Activated CD8-positive, alpha-beta T cell treated with anti-CD3 and anti-CD28 coated beads, Interleukin-2, amount 10 ng/mL, durations not matched to agents 7 days and 5 days (primary cell): ENCODE results near the gene SPATA17. TPM values are rescaled to one million over a fixed set of nuclear protein-coding genes. Genes with fewer than 3 reads are reported as not detected.
A peak's percentile ranks its signal among the peaks of the same experiment; 100 is the strongest.
"Not testable (repeated sequence)": the region's sequence is repeated elsewhere in the genome, so short reads cannot be mapped to it uniquely, and the experiment has no call there.

Experiments
- ATAC-seq: fragments of 150-1000 bp; cut with Tn5 transposase; one replicate; pipeline ENCODE4 v1.10.0; 2021; ENCODE audit warnings: moderate library complexity
- CTCF ChIA-PET: fragments of 350-600 bp; sonication (Branson Sonifier 250); formaldehyde crosslinking; loops from one replicate; lab custom pipeline; 2021; ENCODE audit warnings: antibody characterized with exemption; lab: Charles Lee
- POLR2A ChIA-PET: fragments of 350-600 bp; sonication (Branson Sonifier 250); formaldehyde crosslinking; loops from one replicate; lab custom pipeline; 2021; ENCODE audit warnings: antibody characterized with exemption; lab: Charles Lee
- DNase-seq: peaks from one replicate; pipeline ENCODE4 v3.0.0-alpha.2; 2020
- H3K27ac Mint-ChIP-seq: one replicate; pipeline ENCODE4 v1.8.0; 2021; ENCODE audit warnings: mild to moderate bottlenecking, mixed read lengths
- H3K27me3 Mint-ChIP-seq: one replicate; pipeline ENCODE4 v1.8.0; 2021; ENCODE audit warnings: low read depth, mixed read lengths
- H3K36me3 Mint-ChIP-seq: one replicate; pipeline ENCODE4 v1.8.0; 2021; ENCODE audit warnings: low read depth, mixed read lengths
- H3K4me1 Mint-ChIP-seq: one replicate; pipeline ENCODE4 v1.8.0; 2021; ENCODE audit warnings: low read depth, mixed read lengths
- H3K4me3 Mint-ChIP-seq: one replicate; pipeline ENCODE4 v1.8.0; 2021; ENCODE audit warnings: mild to moderate bottlenecking, mixed read lengths
- H3K9me3 Mint-ChIP-seq: one replicate; pipeline ENCODE4 v1.8.0; 2022; ENCODE audit warnings: mixed read lengths; ENCODE audit not compliant: insufficient read depth
- total RNA-seq, 2 experiments: library from RNA; stranded (reverse); gene quantifications; one replicate each; pipeline ENCODE4 v1.2.3, GENCODE V29; 2021

The SPATA17 gene
- total RNA-seq = not detected

- peak within 1 kb of the TSS; percentile 98 for H3K27ac Mint-ChIP-seq
- DNase-seq (peak; percentile 85), ATAC-seq (peak; percentile 94)
- H3K4me3 Mint-ChIP-seq = peak within 1 kb of the TSS; percentile 86
- H3K4me1 Mint-ChIP-seq = peaks cover 24% of the 10 kb centered on the region
- CTCF ChIA-PET = interaction anchor here (0.9 to 1.4 kb wide), 3 partner anchors 9 to 143 kb away, joined by 4 to 6 read pairs (median 5); no protein-coding TSS in a partner anchor
- H3K36me3 Mint-ChIP-seq = no peaks in the 10 kb centered on the region
- POLR2A ChIA-PET = interaction anchor here (0.6 to 2.1 kb wide), 10 partner anchors 9 to 654 kb away, joined by 3 to 20 read pairs (median 4); partner anchors contain the start of gene RRP15
- H3K27me3 Mint-ChIP-seq = peaks cover 5% of the 10 kb centered on the region
- H3K9me3 Mint-ChIP-seq = no peaks in the 10 kb centered on the region
Observed at GRCh38 chr1:217630711-217631591, at the start of gene SPATA17, which contains the start of gene GPATCH2. Gene SPATA17 (plus strand): TSS chr1:217631344. CDS start chr1:217631379, 35 bp downstream. Gene GPATCH2 (minus strand): TSS chr1:217631090. CDS start chr1:217630971, 119 bp downstream.

DNA sequence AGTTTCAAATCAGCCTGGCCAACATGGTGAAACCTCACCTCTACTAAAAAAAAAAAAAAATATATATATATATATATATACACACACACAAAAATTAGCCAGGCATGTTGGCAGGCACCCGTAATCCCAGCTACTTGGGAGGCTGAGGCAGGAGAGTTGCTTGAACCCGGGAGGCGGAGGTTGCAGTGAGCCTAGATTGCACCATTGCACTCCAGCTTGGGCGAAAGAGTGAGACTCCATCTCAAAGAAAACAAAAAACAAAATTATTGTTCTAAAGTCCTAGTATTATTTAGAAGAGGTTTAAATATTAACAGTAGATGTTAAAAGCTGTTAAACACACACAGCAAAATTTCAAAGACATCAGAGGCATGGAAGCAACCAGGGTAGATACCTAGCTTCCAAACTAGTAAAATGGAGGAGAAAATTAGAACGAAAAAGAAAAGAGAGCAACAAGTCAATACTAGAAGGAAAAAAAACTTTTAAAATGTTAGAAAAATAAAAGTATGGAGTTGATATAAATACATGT, 46.8 kb upstream of the SPATA17 start:
- DNase-seq, H3K27ac Mint-ChIP-seq, H3K9me3 Mint-ChIP-seq, POLR2A ChIA-PET, H3K4me1 Mint-ChIP-seq, CTCF ChIA-PET, H3K4me3 Mint-ChIP-seq, H3K36me3 Mint-ChIP-seq, ATAC-seq, H3K27me3 Mint-ChIP-seq: not testable (repeated sequence)

DNA sequence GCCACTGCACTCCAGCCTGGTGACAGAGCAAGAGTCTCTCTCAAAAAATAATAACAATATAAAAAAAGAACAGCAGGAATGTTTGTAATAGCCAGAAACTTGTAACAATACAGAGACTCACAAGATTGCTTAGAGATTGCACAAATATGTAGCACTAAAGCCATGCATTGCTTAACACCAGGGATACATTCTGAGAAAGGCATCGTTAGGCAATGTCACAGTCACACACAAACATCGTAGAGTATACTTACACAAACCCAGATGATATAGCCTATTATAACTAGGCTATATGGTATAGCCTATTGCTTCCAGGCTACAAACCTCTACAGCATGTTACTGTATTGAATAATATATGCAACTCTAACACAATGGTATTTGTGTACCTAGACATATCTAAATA, 45.6 kb upstream of the SPATA17 start:
- ATAC-seq (no peak), DNase-seq (no peak)
- Mint-ChIP-seq H3K27ac (no peak overlapping the region), H3K4me3 (no peak overlapping the region), H3K4me1 (no peaks in the 10 kb centered on the region), H3K36me3 (no peaks in the 10 kb centered on the region), H3K27me3 (no peaks in the 10 kb centered on the region), H3K9me3 (no peaks in the 10 kb centered on the region)
- POLR2A ChIA-PET = no interaction called here
- CTCF ChIA-PET = no interaction called here

GRCh38 chr1:217586586-217586985, 44.6 kb upstream of the SPATA17 start:
- CTCF ChIA-PET = no interaction called here
- H3K27ac Mint-ChIP-seq = no peak overlapping the region
- no peaks in the 10 kb centered on the region for H3K9me3 Mint-ChIP-seq
- POLR2A ChIA-PET = interaction anchor here (0.6 kb wide), 1 partner anchor 1324 kb away, joined by 3 read pairs; no protein-coding TSS in a partner anchor
- no peak overlapping the region for H3K4me3 Mint-ChIP-seq
- no peaks in the 10 kb centered on the region for H3K27me3 Mint-ChIP-seq
- no peaks in the 10 kb centered on the region for H3K4me1 Mint-ChIP-seq
- DNase-seq (no peak), ATAC-seq (no peak)
- no peaks in the 10 kb centered on the region for H3K36me3 Mint-ChIP-seq

- no peak overlapping the region for H3K4me3 Mint-ChIP-seq
- CTCF ChIA-PET = no interaction called here
Observed at GRCh38 chr1:217590598-217590997, 40.5 kb upstream of the SPATA17 start.

DNA sequence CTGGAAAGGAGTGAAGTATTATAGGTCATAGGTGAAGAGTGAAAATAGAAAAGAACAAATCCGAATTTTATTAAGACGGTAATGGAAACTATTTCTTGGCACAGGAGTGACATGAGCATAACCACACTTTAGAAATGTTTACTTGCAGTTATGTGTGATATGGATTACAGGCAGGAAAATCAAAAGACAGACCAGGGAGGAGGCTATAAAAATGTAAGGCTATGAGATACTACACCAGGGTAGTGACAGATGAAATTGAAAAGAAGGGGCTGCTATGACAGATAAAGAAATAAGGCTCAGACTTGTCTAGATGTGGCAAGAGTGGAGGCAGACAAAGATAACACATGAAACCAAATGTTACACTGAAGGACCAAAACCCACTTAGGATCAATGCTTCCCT, 32.0 kb upstream of the SPATA17 start:
- Mint-ChIP-seq H3K27ac (no peak overlapping the region), H3K9me3 (no peaks in the 10 kb centered on the region), H3K36me3 (peaks cover 7% of the 10 kb centered on the region), H3K4me1 (no peaks in the 10 kb centered on the region), H3K27me3 (no peaks in the 10 kb centered on the region), H3K4me3 (no peak overlapping the region)
- POLR2A ChIA-PET = no interaction called here
- no peak for DNase-seq
- CTCF ChIA-PET = no interaction called here
- ATAC-seq = no peak

More at GRCh38 chr1:217590598-217590997, 40.5 kb upstream of the SPATA17 start:
- ATAC-seq (no peak), DNase-seq (no peak)
- H3K9me3 Mint-ChIP-seq = no peaks in the 10 kb centered on the region
- H3K36me3 Mint-ChIP-seq = peaks cover 2% of the 10 kb centered on the region
- H3K4me1 Mint-ChIP-seq = no peaks in the 10 kb centered on the region
- POLR2A ChIA-PET = no interaction called here
- no peaks in the 10 kb centered on the region for H3K27me3 Mint-ChIP-seq
- H3K27ac Mint-ChIP-seq = no peak overlapping the region

DNA sequence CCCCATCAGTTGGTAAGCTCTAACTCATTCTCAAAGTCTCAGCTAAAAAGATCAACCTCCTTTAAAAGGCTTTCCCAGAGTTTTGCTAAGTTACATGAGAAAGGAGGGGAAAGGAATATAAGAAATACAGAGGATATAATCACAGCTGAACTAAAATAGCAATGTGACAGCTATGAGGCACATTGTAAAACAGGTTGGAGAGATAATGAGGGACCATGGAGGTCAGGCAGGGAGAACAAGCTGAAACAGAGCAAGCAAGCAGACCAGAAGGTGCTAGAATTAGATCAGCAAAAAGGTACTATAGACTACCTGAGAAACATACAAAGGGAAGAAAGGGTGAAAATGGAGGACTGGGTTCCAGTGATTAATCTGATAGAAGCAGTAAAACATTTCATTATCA, 28.8 kb upstream of the SPATA17 start:
- Mint-ChIP-seq H3K4me3 (no peak overlapping the region), H3K27ac (no peak overlapping the region), H3K36me3 (peaks cover 9% of the 10 kb centered on the region), H3K4me1 (no peaks in the 10 kb centered on the region), H3K27me3 (no peaks in the 10 kb centered on the region), H3K9me3 (no peaks in the 10 kb centered on the region)
- DNase-seq = no peak
- POLR2A ChIA-PET = no interaction called here
- CTCF ChIA-PET = no interaction called here
- no peak for ATAC-seq

DNA sequence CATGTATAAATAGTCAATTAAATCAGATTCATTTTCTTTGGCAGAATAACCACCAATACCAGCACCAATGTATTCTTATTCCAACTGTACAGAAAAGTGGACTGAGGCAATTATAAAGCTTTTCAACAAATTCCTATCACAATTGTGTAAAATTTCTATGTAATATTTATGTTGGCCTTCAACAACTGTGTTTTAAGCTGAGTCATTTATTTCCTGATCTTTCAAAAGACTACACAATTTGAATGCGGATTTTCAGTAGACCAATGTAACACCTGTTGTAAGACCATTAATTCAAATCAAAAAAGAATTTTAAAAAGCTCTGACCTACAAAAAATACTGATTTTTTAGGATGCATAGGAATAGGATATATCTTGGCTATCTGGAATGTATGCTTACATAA, 25.8 kb upstream of the SPATA17 start:
- no peak for ATAC-seq

DNA sequence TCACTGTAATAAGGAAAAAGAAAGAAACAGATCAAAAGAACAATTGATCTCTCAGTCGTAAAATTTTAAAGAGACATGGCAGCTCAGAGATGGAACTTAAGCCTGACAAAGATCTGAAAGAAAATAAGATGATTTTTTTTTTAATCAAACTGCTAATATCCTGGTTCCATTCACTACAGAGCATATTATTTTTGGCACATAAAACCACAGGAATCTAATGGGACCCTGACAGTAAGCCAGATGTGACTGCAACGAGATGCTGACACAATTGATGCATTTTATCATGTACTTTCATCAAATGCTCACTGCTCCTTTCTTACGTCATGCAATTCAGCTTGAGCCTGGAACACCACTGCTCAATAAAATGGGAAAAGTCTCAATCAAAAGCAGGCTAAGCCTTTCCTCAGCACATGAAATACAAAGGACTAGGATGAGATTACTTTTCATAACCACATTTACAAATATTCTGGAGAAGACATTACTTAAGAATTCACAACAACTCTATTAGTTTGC, 16.9 kb upstream of the SPATA17 start:
- Mint-ChIP-seq H3K4me3 (no peak overlapping the region), H3K4me1 (no peaks in the 10 kb centered on the region), H3K27ac (no peak overlapping the region), H3K27me3 (no peaks in the 10 kb centered on the region), H3K9me3 (no peaks in the 10 kb centered on the region), H3K36me3 (peaks cover 22% of the 10 kb centered on the region)
- ChIA-PET POLR2A (no interaction called here), CTCF (interaction anchor here (0.6 kb wide), 1 partner anchor 539 kb away, joined by 3 read pairs; no protein-coding TSS in a partner anchor)
- ATAC-seq (no peak), DNase-seq (no peak)

More for the DNA sequence above, 25.8 kb upstream of the SPATA17 start:
- ChIA-PET CTCF (no interaction called here), POLR2A (no interaction called here)
- Mint-ChIP-seq H3K36me3 (peaks cover 8% of the 10 kb centered on the region), H3K9me3 (no peaks in the 10 kb centered on the region), H3K27ac (no peak overlapping the region), H3K27me3 (no peaks in the 10 kb centered on the region), H3K4me3 (no peak overlapping the region), H3K4me1 (no peaks in the 10 kb centered on the region)
- DNase-seq = no peak

DNA sequence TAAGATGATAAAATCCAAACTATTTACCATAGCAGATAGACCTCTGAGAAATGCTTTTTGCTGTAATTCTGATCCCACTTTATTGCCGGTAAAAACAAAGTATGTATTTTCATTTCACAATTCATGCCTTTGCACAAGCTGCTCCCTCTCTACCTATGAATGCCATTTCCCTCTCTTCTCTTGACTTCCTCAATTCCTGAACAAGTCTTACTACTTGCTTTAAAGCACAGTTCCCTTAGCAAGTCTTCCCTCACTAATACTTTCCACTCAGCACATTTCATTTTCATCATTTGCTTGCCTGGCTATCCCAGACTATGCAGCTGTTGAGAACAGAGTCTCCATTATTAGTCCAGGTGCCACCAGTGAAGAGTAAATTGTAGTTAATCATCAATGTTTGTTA, 14.0 kb upstream of the SPATA17 start:
- Mint-ChIP-seq H3K9me3 (no peaks in the 10 kb centered on the region), H3K27me3 (no peaks in the 10 kb centered on the region), H3K4me3 (no peak overlapping the region), H3K27ac (no peak overlapping the region), H3K4me1 (peaks cover 11% of the 10 kb centered on the region), H3K36me3 (peaks cover 18% of the 10 kb centered on the region)
- DNase-seq (no peak), ATAC-seq (no peak)
- ChIA-PET CTCF (interaction anchor here (1.0 kb wide), 1 partner anchor 11 kb away, joined by 4 read pairs; no protein-coding TSS in a partner anchor), POLR2A (interaction anchor here (1.9 kb wide), 1 partner anchor 14 kb away, joined by 6 read pairs; the partner anchor contains the start of genes GPATCH2 and SPATA17)

DNA sequence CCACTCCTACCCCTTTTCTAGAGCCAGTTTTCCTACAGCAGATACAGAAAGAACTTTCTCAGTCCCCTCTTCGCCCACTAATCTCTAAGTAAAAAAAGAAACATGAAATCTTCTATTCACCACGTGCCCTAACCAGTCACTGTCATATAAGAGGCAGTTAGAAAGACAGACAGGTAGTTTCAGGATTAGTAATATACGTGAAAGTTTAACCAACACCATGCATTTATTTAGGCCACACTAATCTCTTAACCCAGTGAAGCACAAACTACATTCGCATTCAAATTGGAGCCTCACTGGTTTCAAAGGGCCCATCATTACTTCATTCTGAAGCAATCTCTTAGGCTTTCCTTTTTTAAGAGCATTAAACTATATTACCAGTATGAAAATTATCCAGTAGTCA, 10.3 kb upstream of the SPATA17 start:
- Mint-ChIP-seq H3K27ac (no peak overlapping the region), H3K9me3 (no peaks in the 10 kb centered on the region), H3K36me3 (peaks cover 22% of the 10 kb centered on the region), H3K4me3 (no peak overlapping the region), H3K27me3 (no peaks in the 10 kb centered on the region), H3K4me1 (peaks cover 13% of the 10 kb centered on the region)
- CTCF ChIA-PET = interaction anchor here (1.7 to 1.9 kb wide), 2 partner anchors 10 kb away, joined by 5 to 6 read pairs; partner anchors contain the start of genes GPATCH2 and SPATA17
- ATAC-seq (no peak), DNase-seq (no peak)
- POLR2A ChIA-PET = interaction anchor here (2.9 kb wide), 1 partner anchor 10 kb away, joined by 20 read pairs; the partner anchor contains the start of genes GPATCH2 and SPATA17
